HCT116 (cell line): Measurements from ENCODE around the gene SH3TC2. TPM values are rescaled to one million over a fixed set of nuclear protein-coding genes. Genes with fewer than 3 reads are reported as not detected.

Experiments
- ATAC-seq: fragments of 200-7000 bp; cut with Tn5 transposase; 2 replicates; pipeline ENCODE4 v1.9.1; 2020; ENCODE audit warnings: mild to moderate bottlenecking, moderate library complexity
- BruUV-seq: library from RNA; stranded (reverse); fragments of 400-500 nt; replicated peaks from 2 replicates; lab custom pipeline; 2021; lab: Mats Ljungman, UMichigan
- CTCF ChIA-PET: fragments of 300-600 bp; sonication (Branson Sonifier 250); formaldehyde crosslinking; loops from one replicate; lab custom pipeline; 2021; ENCODE audit warnings: antibody characterized with exemption; lab: Charles Lee
- POLR2A ChIA-PET: fragments of 300-600, 350-600 bp; sonication (Branson Sonifier 250); formaldehyde crosslinking; loops from one replicate; lab custom pipeline; 2021; ENCODE audit warnings: antibody characterized with exemption; lab: Charles Lee
- RAD21 ChIA-PET, 2 experiments: fragments of 300-600 bp; sonication (Branson Sonifier 250); formaldehyde crosslinking; loops; one replicate each; lab custom pipeline; 2023; ENCODE audit warnings: low total read pairs in 2 of 2; ENCODE audit not compliant: uncharacterized antibody in 2 of 2, unreplicated experiment in 2 of 2, low non-redundant PET in 1 of 2; lab: Charles Lee
- DNase-seq: peaks from one replicate; pipeline ENCODE4 v3.0.0-alpha.2; 2010; ENCODE audit warnings: low read depth, low spot score
- H2AFZ ChIP-seq: fragments of 200-600 bp; shearing (Covaris generic), sonication (generic); 2 replicates; pipeline ENCODE4 v1.6.1; 2017; ENCODE audit warnings: low read depth, mixed run types, mixed read lengths, antibody characterized with exemption, low read length; ENCODE audit not compliant: poor library complexity, severe bottlenecking
- H3K27ac ChIP-seq: 2 replicates; pipeline ENCODE4 v1.5.1; 2012; ENCODE audit warnings: low read depth, low read length
- H3K27me3 ChIP-seq: fragments of 200-600 bp; sonication (generic); 2 replicates; pipeline ENCODE4 v1.6.1; 2016; ENCODE audit warnings: mixed run types, low read length, mixed read lengths; ENCODE audit not compliant: insufficient read depth
- H3K36me3 ChIP-seq, 2 experiments: fragments of 200-500 bp in 1 of 2; fragments of 200-600 bp in 1 of 2; sonication (Bioruptor generic) in 1 of 2; sonication (generic) in 1 of 2; 2 replicates each; pipeline versions ENCODE4 v1.5.1 to v1.6.1; 2014 to 2016; ENCODE audit warnings: low read length in 2 of 2, inconsistent platforms in 1 of 2, mixed read lengths in 1 of 2, mixed run types in 1 of 2; ENCODE audit not compliant: insufficient read depth in 2 of 2, control insufficient read depth in 1 of 2
- H3K4me1 ChIP-seq, 2 experiments: fragments of 200-600 bp in 1 of 2; sonication (generic) in 1 of 2; 2 replicates each; pipeline versions ENCODE4 v1.5.1 to v1.6.1; 2012 to 2017; ENCODE audit warnings: low read length in 2 of 2, inconsistent platforms in 1 of 2, mild to moderate bottlenecking in 1 of 2, mixed read lengths in 1 of 2, mixed run types in 1 of 2, moderate library complexity in 1 of 2; ENCODE audit not compliant: insufficient read depth in 2 of 2, control insufficient read depth in 1 of 2
- H3K4me2 ChIP-seq: fragments of 200-600 bp; sonication (generic); 2 replicates; pipeline ENCODE4 v1.6.1; 2017; ENCODE audit warnings: mixed run types, low read length, mixed read lengths
- H3K4me3 ChIP-seq, 2 experiments: fragments of 200-600 bp in 1 of 2; sonication (generic) in 1 of 2; replicated peaks in 1 of 2; 2 replicates each; pipeline ENCODE4 v1.5.1; 2011 to 2016; ENCODE audit warnings: low read length in 2 of 2, control low read depth in 1 of 2, low read depth in 1 of 2, mild to moderate bottlenecking in 1 of 2, mixed read lengths in 1 of 2, mixed run types in 1 of 2
- H3K79me2 ChIP-seq: fragments of 200-600 bp; sonication (generic); 2 replicates; pipeline ENCODE4 v1.6.1; 2017; ENCODE audit warnings: mild to moderate bottlenecking, mixed run types, low read length, moderate library complexity, mixed read lengths; ENCODE audit not compliant: insufficient read depth
- H3K9ac ChIP-seq: fragments of 200-600 bp; sonication (generic); 2 replicates; pipeline ENCODE4 v1.6.1; 2016; ENCODE audit warnings: low read length, mixed read lengths
- H3K9me2 ChIP-seq: fragments of 200-600 bp; sonication (generic), shearing (Covaris generic); 2 replicates; pipeline ENCODE4 v1.6.1; 2017; ENCODE audit warnings: mixed run types, mild to moderate bottlenecking, moderate library complexity; ENCODE audit not compliant: insufficient read depth
- H3K9me3 ChIP-seq, 2 experiments: fragments of 200-500 bp in 1 of 2; fragments of 200-600 bp in 1 of 2; sonication (Bioruptor generic) in 1 of 2; sonication (generic) in 1 of 2; 2 replicates each; pipeline ENCODE4 v1.6.1; 2014 to 2017; ENCODE audit warnings: low read length in 2 of 2, mixed read lengths in 2 of 2, inconsistent platforms in 1 of 2, low read depth in 1 of 2, mild to moderate bottlenecking in 1 of 2, mixed run types in 1 of 2, moderate library complexity in 1 of 2; ENCODE audit not compliant: control insufficient read depth in 1 of 2, insufficient read depth in 1 of 2
- H4K20me1 ChIP-seq: fragments of 200-600 bp; sonication (generic), shearing (Covaris generic); 2 replicates; pipeline ENCODE4 v1.6.1; 2017; ENCODE audit warnings: mixed run types, mild to moderate bottlenecking, moderate library complexity; ENCODE audit not compliant: insufficient read depth
- CBX3 ChIP-seq: IDR thresholded peaks from 2 replicates; pipeline ENCODE4 v1.6.1; 2012; ENCODE audit warnings: low read depth
- CEBPB ChIP-seq: IDR thresholded peaks from 2 replicates; pipeline ENCODE4 v1.6.1; 2012; ENCODE audit warnings: low read depth
- EGR1 ChIP-seq: IDR thresholded peaks from 2 replicates; pipeline ENCODE4 v1.6.1; 2012; ENCODE audit warnings: low read depth
- EZH2 ChIP-seq: fragments of 200-600 bp; sonication (generic); IDR thresholded peaks from 2 replicates; pipeline ENCODE4 v1.6.1; 2017; ENCODE audit warnings: antibody characterized with exemption, mixed run types
- POLR2A ChIP-seq: IDR thresholded peaks from 2 replicates; pipeline ENCODE4 v1.7.0; 2011; ENCODE audit warnings: borderline replicate concordance; ENCODE audit not compliant: insufficient read depth, insufficient read length; ENCODE audit errors: extremely low read depth
- POLR2AphosphoS5 ChIP-seq: IDR thresholded peaks from 2 replicates; pipeline ENCODE4 v1.6.1; 2011; ENCODE audit warnings: mild to moderate bottlenecking, low read depth, low read length, moderate library complexity
- SIN3A ChIP-seq: IDR thresholded peaks from 2 replicates; pipeline ENCODE4 v1.6.1; 2012; ENCODE audit warnings: low read depth
- SRF ChIP-seq: IDR thresholded peaks from 2 replicates; pipeline ENCODE4 v1.6.1; 2012; ENCODE audit warnings: low read depth
- TCF7L2 ChIP-seq: IDR thresholded peaks from 2 replicates; pipeline ENCODE4 v1.7.0; 2011; ENCODE audit warnings: borderline replicate concordance, inconsistent platforms; ENCODE audit not compliant: insufficient read depth, insufficient read length; ENCODE audit errors: extremely low read depth
- ZNF274 ChIP-seq: fragments of 200-500 bp; sonication (Bioruptor generic); IDR thresholded peaks from 2 replicates; pipeline ENCODE4 v1.6.1; 2014; ENCODE audit warnings: mild to moderate bottlenecking, low read depth, low read length, inconsistent platforms
- intact Hi-C: fragments of 100-400 bp; cut with micrococcal nuclease; formaldehyde crosslinking; loops from 2 replicates; pipeline ENCODE4 v1.10.0; 2022
- total RNA-seq: library from RNA; stranded (reverse); gene quantifications from one replicate; pipeline ENCODE4 v1.2.1, GENCODE V29; 2021; ENCODE audit not compliant: unreplicated experiment
- TF ChIP-seq, protein P1 (sequence below), 3 experiments: fragments of 200-600 bp in 1 of 3; sonication (generic) in 1 of 3; IDR thresholded peaks in 2 of 3; conservative IDR thresholded peaks in 1 of 3; 2 replicates each; pipeline ENCODE4 v1.5.1; 2012 to 2017; ENCODE audit warnings: low read depth in 2 of 3, low read length in 2 of 3, antibody characterized with exemption in 1 of 3, borderline replicate concordance in 1 of 3, control low read depth in 1 of 3, mild to moderate bottlenecking in 1 of 3, mixed read lengths in 1 of 3, mixed run types in 1 of 3, moderate library complexity in 1 of 3; ENCODE audit not compliant: insufficient read depth in 1 of 3
- TF ChIP-seq, protein P2 (sequence below): IDR thresholded peaks from 2 replicates; pipeline ENCODE4 v1.6.1; 2012; ENCODE audit warnings: low read depth

Gene SH3TC2
- total RNA-seq, 1 experiment from 2014 or later = 12.8 TPM

DNA sequence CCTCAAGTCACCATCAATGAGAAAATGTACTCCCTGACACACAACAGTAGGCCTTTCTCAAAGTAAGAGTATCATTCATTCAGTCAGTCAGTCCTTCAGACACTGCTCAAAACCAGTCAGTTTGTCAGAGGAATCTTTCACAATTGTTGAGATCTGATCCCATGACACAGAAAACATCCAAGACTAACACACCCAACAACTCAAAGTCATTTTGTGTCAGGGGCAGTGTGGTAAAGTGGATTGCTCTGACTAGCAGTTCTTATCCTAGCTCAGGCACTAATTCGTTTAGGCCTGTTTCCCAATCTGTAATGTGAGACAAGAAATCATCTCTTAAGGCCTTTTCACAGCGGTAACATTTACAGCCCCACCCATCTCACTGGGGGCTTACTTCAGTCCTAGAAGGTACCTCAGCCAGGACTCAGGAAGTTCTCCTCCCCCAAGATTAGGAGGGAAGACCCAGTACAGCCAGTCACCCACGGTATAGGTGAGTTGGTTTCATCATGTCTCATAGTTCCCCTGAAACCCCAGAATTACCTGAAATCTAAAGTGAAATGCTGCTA lies 31.9 kb downstream of the SH3TC2 start:
- H3K27me3 ChIP-seq = no peaks in the 10 kb centered on the region
- ATAC-seq = no peak
- TF ChIP-seq EGR1 = no peak
- TF ChIP-seq, all 23 proteins: peak for 0
- no TSS peak for BruUV-seq
- intact Hi-C loops = loop anchor here (10.0 kb wide), 2 partner anchors 206 to 586 kb away; partner anchors contain the start of gene ADRB2
- Histone ChIP-seq H3K4me3 (no peak overlapping the region), H3K36me3 (no peaks in the 10 kb centered on the region), H2AFZ (no peak overlapping the region), H3K79me2 (no peaks in the 10 kb centered on the region), H3K27ac (no peak overlapping the region), H4K20me1 (no peaks in the 10 kb centered on the region), H3K4me2 (no peak overlapping the region), H3K9me2 (no peaks in the 10 kb centered on the region), H3K9me3 (no peaks in the 10 kb centered on the region), H3K9ac (no peak overlapping the region), H3K4me1 (0 out of 4 replicates have a peak, but pooled peaks cover 0 to 2% of the 10 kb centered on the region in 2 experiments)
- no peak for DNase-seq
- ChIA-PET CTCF (no interaction called here), RAD21 (no interaction called here), POLR2A (no interaction called here)

DNA sequence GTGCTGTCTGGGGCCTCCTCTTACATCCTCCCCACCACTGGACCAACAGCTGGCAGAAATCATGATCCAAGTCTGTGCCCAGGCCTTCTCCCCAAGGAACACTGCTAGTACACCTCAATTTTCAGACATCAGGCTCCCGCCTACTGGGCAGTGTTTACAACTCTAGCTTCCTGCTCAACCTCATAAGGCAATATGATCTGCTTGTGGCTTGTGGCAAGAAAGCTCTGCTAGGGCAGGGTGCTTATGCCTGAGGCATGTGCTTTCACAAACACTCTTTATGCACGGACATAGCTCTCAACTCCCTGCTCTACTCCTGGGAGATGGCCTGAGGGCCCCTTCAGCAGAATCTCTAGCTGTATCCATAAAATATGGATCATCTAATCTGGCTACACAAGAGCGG lies 32.5 kb downstream of the SH3TC2 start:
- no peak for ATAC-seq
- DNase-seq = no peak
- TF ChIP-seq SIN3A (no peak), ZNF274 (no peak), EGR1 (no peak), POLR2AphosphoS5 (no peak), CEBPB (no peak), SRF (no peak), EZH2 (no peak), POLR2A (no peak), CBX3 (no peak), TCF7L2 (no peak)
- TF ChIP-seq, protein P1, sequence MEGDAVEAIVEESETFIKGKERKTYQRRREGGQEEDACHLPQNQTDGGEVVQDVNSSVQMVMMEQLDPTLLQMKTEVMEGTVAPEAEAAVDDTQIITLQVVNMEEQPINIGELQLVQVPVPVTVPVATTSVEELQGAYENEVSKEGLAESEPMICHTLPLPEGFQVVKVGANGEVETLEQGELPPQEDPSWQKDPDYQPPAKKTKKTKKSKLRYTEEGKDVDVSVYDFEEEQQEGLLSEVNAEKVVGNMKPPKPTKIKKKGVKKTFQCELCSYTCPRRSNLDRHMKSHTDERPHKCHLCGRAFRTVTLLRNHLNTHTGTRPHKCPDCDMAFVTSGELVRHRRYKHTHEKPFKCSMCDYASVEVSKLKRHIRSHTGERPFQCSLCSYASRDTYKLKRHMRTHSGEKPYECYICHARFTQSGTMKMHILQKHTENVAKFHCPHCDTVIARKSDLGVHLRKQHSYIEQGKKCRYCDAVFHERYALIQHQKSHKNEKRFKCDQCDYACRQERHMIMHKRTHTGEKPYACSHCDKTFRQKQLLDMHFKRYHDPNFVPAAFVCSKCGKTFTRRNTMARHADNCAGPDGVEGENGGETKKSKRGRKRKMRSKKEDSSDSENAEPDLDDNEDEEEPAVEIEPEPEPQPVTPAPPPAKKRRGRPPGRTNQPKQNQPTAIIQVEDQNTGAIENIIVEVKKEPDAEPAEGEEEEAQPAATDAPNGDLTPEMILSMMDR (IDR thresholded peaks at IDR 0.05 in 2 of 3, conservative IDR thresholded peaks at IDR 0.05 in 1 of 3; ENCODE audit: borderline replicate concordance in 1 of 3, insufficient read depth in 1 of 3, low read depth in 2 of 3, low read length in 2 of 3) = no peak
- TF ChIP-seq, protein P2, sequence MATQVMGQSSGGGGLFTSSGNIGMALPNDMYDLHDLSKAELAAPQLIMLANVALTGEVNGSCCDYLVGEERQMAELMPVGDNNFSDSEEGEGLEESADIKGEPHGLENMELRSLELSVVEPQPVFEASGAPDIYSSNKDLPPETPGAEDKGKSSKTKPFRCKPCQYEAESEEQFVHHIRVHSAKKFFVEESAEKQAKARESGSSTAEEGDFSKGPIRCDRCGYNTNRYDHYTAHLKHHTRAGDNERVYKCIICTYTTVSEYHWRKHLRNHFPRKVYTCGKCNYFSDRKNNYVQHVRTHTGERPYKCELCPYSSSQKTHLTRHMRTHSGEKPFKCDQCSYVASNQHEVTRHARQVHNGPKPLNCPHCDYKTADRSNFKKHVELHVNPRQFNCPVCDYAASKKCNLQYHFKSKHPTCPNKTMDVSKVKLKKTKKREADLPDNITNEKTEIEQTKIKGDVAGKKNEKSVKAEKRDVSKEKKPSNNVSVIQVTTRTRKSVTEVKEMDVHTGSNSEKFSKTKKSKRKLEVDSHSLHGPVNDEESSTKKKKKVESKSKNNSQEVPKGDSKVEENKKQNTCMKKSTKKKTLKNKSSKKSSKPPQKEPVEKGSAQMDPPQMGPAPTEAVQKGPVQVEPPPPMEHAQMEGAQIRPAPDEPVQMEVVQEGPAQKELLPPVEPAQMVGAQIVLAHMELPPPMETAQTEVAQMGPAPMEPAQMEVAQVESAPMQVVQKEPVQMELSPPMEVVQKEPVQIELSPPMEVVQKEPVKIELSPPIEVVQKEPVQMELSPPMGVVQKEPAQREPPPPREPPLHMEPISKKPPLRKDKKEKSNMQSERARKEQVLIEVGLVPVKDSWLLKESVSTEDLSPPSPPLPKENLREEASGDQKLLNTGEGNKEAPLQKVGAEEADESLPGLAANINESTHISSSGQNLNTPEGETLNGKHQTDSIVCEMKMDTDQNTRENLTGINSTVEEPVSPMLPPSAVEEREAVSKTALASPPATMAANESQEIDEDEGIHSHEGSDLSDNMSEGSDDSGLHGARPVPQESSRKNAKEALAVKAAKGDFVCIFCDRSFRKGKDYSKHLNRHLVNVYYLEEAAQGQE = no peak

More for the DNA sequence above, 32.5 kb downstream of the SH3TC2 start:
- no peak overlapping the region for H2AFZ ChIP-seq
- no peaks in the 10 kb centered on the region for H4K20me1 ChIP-seq
- H3K79me2 ChIP-seq = no peaks in the 10 kb centered on the region
- BruUV-seq = no TSS peak
- no peaks in the 10 kb centered on the region for H3K9me2 ChIP-seq
- H3K4me3 ChIP-seq = no peak overlapping the region
- no peaks in the 10 kb centered on the region for H3K9me3 ChIP-seq
- RAD21 ChIA-PET = no interaction called here
- no peak overlapping the region for H3K9ac ChIP-seq
- POLR2A ChIA-PET = no interaction called here
- intact Hi-C loops = loop anchor here (10.0 kb wide), 2 partner anchors 206 to 586 kb away; partner anchors contain the start of gene ADRB2
- H3K27ac ChIP-seq = no peak overlapping the region
- no peaks in the 10 kb centered on the region for H3K36me3 ChIP-seq
- H3K4me2 ChIP-seq = no peak overlapping the region
- H3K27me3 ChIP-seq = no peaks in the 10 kb centered on the region
- 0 out of 4 replicates have a peak, but pooled peaks cover 0 to under 1% of the 10 kb centered on the region in 2 experiments for H3K4me1 ChIP-seq
- CTCF ChIA-PET = interaction anchor here (0.8 kb wide), 1 partner anchor 297 kb away, joined by 3 read pairs; no protein-coding TSS in a partner anchor
